H9 (cell line): ENCODE measurements around the gene CACNA1G. TPM values are rescaled to one million over a fixed set of nuclear protein-coding genes. Genes with fewer than 3 reads are reported as not detected.
A peak's percentile ranks its signal among the peaks of the same experiment; 100 is the strongest.

Source experiments
- DNase-seq: peaks from one replicate; pipeline ENCODE4 v3.0.0-alpha.2; 2017
- H2AFZ ChIP-seq: one replicate; pipeline ENCODE4 v1.6.1; 2013; ENCODE audit warnings: mild to moderate bottlenecking, low read length, control low read depth, moderate library complexity
- H2AK5ac ChIP-seq: 2 replicates; pipeline ENCODE4 v1.6.1; 2013; ENCODE audit warnings: low read length, control low read depth, mixed read lengths; ENCODE audit not compliant: insufficient read length
- H2BK120ac ChIP-seq: one replicate; pipeline ENCODE4 v1.6.1; 2013; ENCODE audit warnings: low read depth, mild to moderate bottlenecking, low read length, control low read depth, inconsistent platforms; ENCODE audit not compliant: poor library complexity, severe bottlenecking
- H2BK12ac ChIP-seq: 2 replicates; pipeline ENCODE4 v1.6.1; 2013; ENCODE audit warnings: low read length, control low read depth, mixed read lengths, low read depth; ENCODE audit not compliant: insufficient read length
- H2BK15ac ChIP-seq: 2 replicates; pipeline ENCODE4 v1.6.1; 2013; ENCODE audit warnings: low read depth, low read length, control low read depth
- H2BK20ac ChIP-seq: one replicate; pipeline ENCODE4 v1.6.1; 2013; ENCODE audit warnings: low read depth, mild to moderate bottlenecking, low read length, control low read depth, inconsistent platforms; ENCODE audit not compliant: poor library complexity, severe bottlenecking
- H2BK5ac ChIP-seq: 2 replicates; pipeline ENCODE4 v1.6.1; 2013; ENCODE audit warnings: low read length, control low read depth, mixed read lengths; ENCODE audit not compliant: insufficient read length
- H3K14ac ChIP-seq: 2 replicates; pipeline ENCODE4 v1.6.1; 2013; ENCODE audit warnings: low read length, control low read depth; ENCODE audit not compliant: insufficient read depth
- H3K18ac ChIP-seq: 2 replicates; pipeline ENCODE4 v1.6.1; 2013; ENCODE audit warnings: low read depth, mild to moderate bottlenecking, mixed read lengths, low read length, control low read depth; ENCODE audit not compliant: insufficient read length
- H3K23ac ChIP-seq: 2 replicates; pipeline ENCODE4 v1.6.1; 2013; ENCODE audit warnings: low read length, control low read depth, mixed read lengths, low read depth; ENCODE audit not compliant: insufficient read length
- H3K23me2 ChIP-seq: 2 replicates; pipeline ENCODE4 v1.6.1; 2013; ENCODE audit warnings: low read depth, mild to moderate bottlenecking, mixed read lengths, low read length, control low read depth; ENCODE audit not compliant: insufficient read length, poor library complexity, severe bottlenecking
- H3K27ac ChIP-seq: 2 replicates; pipeline ENCODE4 v1.5.1; 2013; ENCODE audit warnings: low read length, control low read depth, mixed read lengths, low read depth; ENCODE audit not compliant: insufficient read length
- H3K27me3 ChIP-seq: 2 replicates; pipeline ENCODE4 v1.6.1; 2013; ENCODE audit warnings: low read length, control low read depth, inconsistent platforms; ENCODE audit not compliant: insufficient read depth
- H3K4ac ChIP-seq: 2 replicates; pipeline ENCODE4 v1.6.1; 2013; ENCODE audit warnings: low read depth, mild to moderate bottlenecking, control low read depth, inconsistent platforms, low read length, moderate library complexity
- H3K4me1 ChIP-seq: 2 replicates; pipeline ENCODE4 v1.6.1; 2013; ENCODE audit warnings: low read length, control low read depth, inconsistent platforms; ENCODE audit not compliant: insufficient read depth
- H3K4me2 ChIP-seq: 2 replicates; pipeline ENCODE4 v1.6.1; 2013; ENCODE audit warnings: low read length, control low read depth, mixed read lengths; ENCODE audit not compliant: insufficient read length, insufficient read depth
- H3K56ac ChIP-seq: 2 replicates; pipeline ENCODE4 v1.6.1; 2013; ENCODE audit warnings: low read depth, mild to moderate bottlenecking, mixed read lengths, low read length, control low read depth; ENCODE audit not compliant: insufficient read length
- H3K79me1 ChIP-seq: 2 replicates; pipeline ENCODE4 v1.6.1; 2013; ENCODE audit warnings: low read depth, mild to moderate bottlenecking, moderate library complexity, low read length, control low read depth, inconsistent platforms; ENCODE audit not compliant: insufficient read depth, poor library complexity, severe bottlenecking
- H3K79me2 ChIP-seq: 2 replicates; pipeline ENCODE4 v1.6.1; 2013; ENCODE audit warnings: low read length, control low read depth, inconsistent platforms; ENCODE audit not compliant: insufficient read depth
- H3K9ac ChIP-seq: 2 replicates; pipeline ENCODE4 v1.6.1; 2013; ENCODE audit warnings: low read length, control low read depth, mixed read lengths; ENCODE audit not compliant: insufficient read length; ENCODE audit errors: extremely low read depth
- H3K9me3 ChIP-seq: one replicate; pipeline ENCODE4 v1.6.1; 2013; ENCODE audit warnings: low read depth, low read length, inconsistent platforms; ENCODE audit not compliant: control insufficient read depth
- H3T11ph ChIP-seq: one replicate; pipeline ENCODE4 v1.6.1; 2013; ENCODE audit warnings: mild to moderate bottlenecking, low read length, control low read depth, inconsistent platforms
- H4K20me1 ChIP-seq: one replicate; pipeline ENCODE4 v1.6.1; 2013; ENCODE audit not compliant: control insufficient read depth, insufficient read length, insufficient read depth
- H4K5ac ChIP-seq: 2 replicates; pipeline ENCODE4 v1.6.1; 2013; ENCODE audit warnings: low read depth, mild to moderate bottlenecking, mixed read lengths, low read length, control low read depth; ENCODE audit not compliant: insufficient read length
- H4K8ac ChIP-seq: replicated peaks from 2 replicates; pipeline ENCODE4 v1.6.1; 2013; ENCODE audit warnings: low read length, control low read depth, mixed read lengths, low read depth; ENCODE audit not compliant: insufficient read length
- H4K91ac ChIP-seq: 2 replicates; pipeline ENCODE4 v1.6.1; 2013; ENCODE audit warnings: low read depth, mild to moderate bottlenecking, moderate library complexity, mixed read lengths, low read length, control low read depth; ENCODE audit not compliant: insufficient read length
- H3K27ac Mint-ChIP-seq, 3 experiments: 2 replicates in 2 of 3; 3 replicates in 1 of 3; pipeline ENCODE4 v1.8.0; 2020 to 2021; ENCODE audit warnings: mixed read lengths in 3 of 3, mild to moderate bottlenecking in 1 of 3, moderate library complexity in 1 of 3
- H3K27me3 Mint-ChIP-seq: 2 replicates; pipeline ENCODE4 v1.8.0; 2021; ENCODE audit warnings: low read depth, mild to moderate bottlenecking, moderate library complexity, mixed read lengths
- H3K36me3 Mint-ChIP-seq, 3 experiments: 2 replicates in 2 of 3; 3 replicates in 1 of 3; pipeline ENCODE4 v1.8.0; 2020 to 2021; ENCODE audit warnings: low read depth in 3 of 3, mixed read lengths in 3 of 3; ENCODE audit not compliant: insufficient read depth in 1 of 3
- H3K4me1 Mint-ChIP-seq, 2 experiments: 2 replicates each; pipeline ENCODE4 v1.8.0; 2020; ENCODE audit warnings: mixed read lengths in 2 of 2
- H3K4me3 Mint-ChIP-seq, 2 experiments: 2 replicates in 1 of 2; 3 replicates in 1 of 2; pipeline ENCODE4 v1.8.0; 2020 to 2021; ENCODE audit warnings: mild to moderate bottlenecking in 2 of 2, mixed read lengths in 2 of 2, moderate library complexity in 1 of 2
- H3K9me3 Mint-ChIP-seq, 2 experiments: 2 replicates in 1 of 2; 3 replicates in 1 of 2; pipeline ENCODE4 v1.8.0; 2020; ENCODE audit warnings: mild to moderate bottlenecking in 2 of 2, mixed read lengths in 2 of 2, moderate library complexity in 1 of 2
- WGBS: extraction: QIAGEN DNeasy Blood & Tissue Kit; methylation state at CpG from one replicate; pipeline ENCODE4 v1.1.7; 2013; ENCODE audit warnings: missing lambda C conversion rate, low lambda C conversion rate, mixed read lengths; ENCODE audit not compliant: insufficient read length; ENCODE audit errors: extremely low coverage; 5-methylcytosine and 5-hydroxymethylcytosine counted together
- total RNA-seq: library from RNA; stranded (reverse); gene quantifications from 2 replicates; pipeline ENCODE4 v1.2.1, GENCODE V29; 2021
- TF ChIP-seq, protein P1 (sequence below): fragments of 200-600 bp; sonication (generic); conservative IDR thresholded peaks from 3 replicates; pipeline ENCODE4 v1.8.0; 2021; ENCODE audit warnings: antibody characterized with exemption, mild to moderate bottlenecking

The CACNA1G gene
- total RNA-seq, 1 experiment from 2014 or later, result 1.5 TPM

DNA sequence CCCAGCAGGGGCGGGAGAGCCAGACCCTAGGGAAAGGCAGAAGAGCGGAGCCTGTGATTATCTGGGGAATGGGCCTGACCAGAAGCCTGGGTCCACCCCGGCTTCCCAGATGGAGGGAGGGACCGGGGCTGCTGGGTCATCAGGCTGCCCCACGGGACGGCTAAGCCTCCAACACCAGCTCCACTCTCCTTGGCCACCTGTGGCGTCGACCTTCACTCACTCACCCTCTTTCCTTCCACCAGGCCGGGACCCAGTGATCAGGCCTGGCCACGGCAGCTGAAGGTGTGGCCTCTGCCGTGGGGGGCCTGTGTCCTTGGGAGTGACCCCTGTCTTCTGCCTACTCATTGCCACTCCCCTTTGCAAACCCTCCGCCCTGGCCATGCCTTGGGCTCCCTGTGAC is 51.8 kb downstream of the CACNA1G start:
- H3K9me3 ChIP-seq, result no peaks in the 10 kb centered on the region
- no peak overlapping the region for H4K5ac ChIP-seq
- no peak overlapping the region for H3T11ph ChIP-seq
- H3K4ac ChIP-seq, result no peak overlapping the region
- no peaks in the 10 kb centered on the region for H3K4me1 ChIP-seq
- H3K27ac Mint-ChIP-seq, result peak overlapping the region in 1 of 3 experiments; percentile 78; a peak in 1 of 7 replicates
- no peak for DNase-seq
- H3K56ac ChIP-seq, result no peak overlapping the region
- no peaks in the 10 kb centered on the region for H4K20me1 ChIP-seq
- H3K79me1 ChIP-seq, result no peaks in the 10 kb centered on the region
- H3K14ac ChIP-seq, result no peak overlapping the region; the same call in 1 of the 2 replicates
- no peak overlapping the region for H3K27ac ChIP-seq
- no peak overlapping the region for H4K91ac ChIP-seq
- H3K27me3 ChIP-seq, result no peaks in the 10 kb centered on the region
- no peak overlapping the region; a peak in 1 of 5 replicates for H3K4me3 Mint-ChIP-seq
- no peak overlapping the region for H2BK120ac ChIP-seq
- H3K18ac ChIP-seq, result no peak overlapping the region
- TF ChIP-seq, protein P1, sequence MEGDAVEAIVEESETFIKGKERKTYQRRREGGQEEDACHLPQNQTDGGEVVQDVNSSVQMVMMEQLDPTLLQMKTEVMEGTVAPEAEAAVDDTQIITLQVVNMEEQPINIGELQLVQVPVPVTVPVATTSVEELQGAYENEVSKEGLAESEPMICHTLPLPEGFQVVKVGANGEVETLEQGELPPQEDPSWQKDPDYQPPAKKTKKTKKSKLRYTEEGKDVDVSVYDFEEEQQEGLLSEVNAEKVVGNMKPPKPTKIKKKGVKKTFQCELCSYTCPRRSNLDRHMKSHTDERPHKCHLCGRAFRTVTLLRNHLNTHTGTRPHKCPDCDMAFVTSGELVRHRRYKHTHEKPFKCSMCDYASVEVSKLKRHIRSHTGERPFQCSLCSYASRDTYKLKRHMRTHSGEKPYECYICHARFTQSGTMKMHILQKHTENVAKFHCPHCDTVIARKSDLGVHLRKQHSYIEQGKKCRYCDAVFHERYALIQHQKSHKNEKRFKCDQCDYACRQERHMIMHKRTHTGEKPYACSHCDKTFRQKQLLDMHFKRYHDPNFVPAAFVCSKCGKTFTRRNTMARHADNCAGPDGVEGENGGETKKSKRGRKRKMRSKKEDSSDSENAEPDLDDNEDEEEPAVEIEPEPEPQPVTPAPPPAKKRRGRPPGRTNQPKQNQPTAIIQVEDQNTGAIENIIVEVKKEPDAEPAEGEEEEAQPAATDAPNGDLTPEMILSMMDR, result no peak
- peaks cover 7 to 25% of the 10 kb centered on the region in 2 experiments for H3K4me1 Mint-ChIP-seq
- no peak overlapping the region for H2AK5ac ChIP-seq
- no peak overlapping the region for H2AFZ ChIP-seq
- no peak overlapping the region for H2BK12ac ChIP-seq
- no peak overlapping the region for H3K4me2 ChIP-seq
- H3K23ac ChIP-seq, result no peak overlapping the region
- no peaks in the 10 kb centered on the region for H3K23me2 ChIP-seq
- no CpG with 5 or more reads among the region's 12 CpGs for WGBS
- no peak overlapping the region for H2BK15ac ChIP-seq
- H3K27me3 Mint-ChIP-seq, result peaks cover 3% of the 10 kb centered on the region
- no peaks in the 10 kb centered on the region for H3K9me3 Mint-ChIP-seq
- no peak overlapping the region for H2BK5ac ChIP-seq
- no peak overlapping the region for H4K8ac ChIP-seq
- no peaks in the 10 kb centered on the region; a peak in 1 of 7 replicates for H3K36me3 Mint-ChIP-seq
- no peak overlapping the region for H2BK20ac ChIP-seq
- no peaks in the 10 kb centered on the region for H3K79me2 ChIP-seq
- H3K9ac ChIP-seq, result no peak overlapping the region
